Endothelial cell of umbilical vein (primary cell): Measurements from ENCODE around the gene FAM131C.

Experiments
- EZH2 ChIP-seq: IDR thresholded peaks from 2 replicates; pipeline ENCODE4 v1.6.1; 2012; ENCODE audit warnings: borderline replicate concordance, low read depth, mild to moderate bottlenecking, moderate library complexity, low read length, inconsistent platforms; ENCODE audit not compliant: severe bottlenecking
- FOS ChIP-seq: IDR thresholded peaks from 2 replicates; pipeline ENCODE4 v1.6.1; 2011; ENCODE audit warnings: mild to moderate bottlenecking, low read length, moderate library complexity, borderline replicate concordance; ENCODE audit not compliant: insufficient read depth
- GATA2 ChIP-seq: IDR thresholded peaks from 2 replicates; pipeline ENCODE4 v1.7.0; 2011; ENCODE audit warnings: low read depth, mild to moderate bottlenecking, moderate library complexity, mixed read lengths, low read length; ENCODE audit not compliant: insufficient read length, insufficient read depth
- MYC ChIP-seq: IDR thresholded peaks from one replicate; pipeline ENCODE4 v1.6.1; 2011; ENCODE audit warnings: mild to moderate bottlenecking, low read depth, low read length
- POLR2A ChIP-seq: IDR thresholded peaks from 2 replicates; pipeline ENCODE4 v1.6.1; 2012; ENCODE audit warnings: low read depth, mild to moderate bottlenecking, control low read depth, low read length
- POLR2AphosphoS5 ChIP-seq: IDR thresholded peaks from 2 replicates; pipeline ENCODE4 v1.6.1; 2012; ENCODE audit warnings: low read depth, mild to moderate bottlenecking, control low read depth, low read length, moderate library complexity; ENCODE audit not compliant: insufficient read depth
- TF ChIP-seq, protein P1 (sequence below), 2 donors: IDR thresholded peaks; 1 replicate in 1 of 2; 2 replicates in 1 of 2; pipeline ENCODE4 v1.5.1; 2011; ENCODE audit warnings: low read length in 2 of 2, mild to moderate bottlenecking in 2 of 2, moderate library complexity in 2 of 2, control low read depth in 1 of 2, inconsistent platforms in 1 of 2, low read depth in 1 of 2; ENCODE audit not compliant: insufficient read depth in 1 of 2; ENCODE audit errors: extremely low read depth in 1 of 2
- TF ChIP-seq, protein P2 (sequence below): IDR thresholded peaks from 2 replicates; pipeline ENCODE4 v1.6.1; 2011; ENCODE audit not compliant: insufficient read depth, insufficient read length

DNA sequence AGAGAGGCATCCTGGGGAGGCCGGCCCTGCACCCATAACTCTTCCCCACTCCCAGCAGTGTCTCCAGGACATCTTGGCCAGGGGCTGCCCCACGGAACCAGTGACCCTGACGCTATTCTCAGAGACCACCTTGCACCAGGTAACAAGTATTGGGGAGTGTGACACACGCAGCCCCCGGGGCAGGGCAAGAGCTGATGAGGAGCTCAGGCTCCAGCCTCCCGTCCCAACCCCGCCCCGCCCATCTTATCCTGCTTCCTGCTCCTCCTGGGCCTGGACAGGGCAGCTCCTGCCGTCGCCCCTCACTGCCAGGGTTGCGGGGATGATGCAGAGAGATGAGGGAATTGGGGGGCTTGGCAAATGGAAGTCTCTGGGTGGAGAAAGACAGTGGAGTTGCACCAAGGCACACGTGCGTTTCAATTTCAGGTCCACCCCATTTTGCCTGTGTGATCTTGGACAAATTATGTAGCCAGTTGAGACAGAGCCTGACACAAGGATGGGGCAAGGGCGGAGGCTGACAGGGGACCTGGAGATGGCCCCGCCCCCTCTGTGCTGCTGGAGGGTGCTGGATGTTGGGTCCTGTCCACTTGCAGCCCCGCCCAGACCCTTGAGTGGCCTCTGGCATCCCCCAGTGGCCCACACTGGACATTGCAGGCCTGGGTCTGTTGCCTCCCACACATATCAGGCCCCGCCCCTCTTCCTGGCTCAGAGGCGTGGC lies 40.9 kb downstream of the FAM131C start:
- TF ChIP-seq, protein P1, sequence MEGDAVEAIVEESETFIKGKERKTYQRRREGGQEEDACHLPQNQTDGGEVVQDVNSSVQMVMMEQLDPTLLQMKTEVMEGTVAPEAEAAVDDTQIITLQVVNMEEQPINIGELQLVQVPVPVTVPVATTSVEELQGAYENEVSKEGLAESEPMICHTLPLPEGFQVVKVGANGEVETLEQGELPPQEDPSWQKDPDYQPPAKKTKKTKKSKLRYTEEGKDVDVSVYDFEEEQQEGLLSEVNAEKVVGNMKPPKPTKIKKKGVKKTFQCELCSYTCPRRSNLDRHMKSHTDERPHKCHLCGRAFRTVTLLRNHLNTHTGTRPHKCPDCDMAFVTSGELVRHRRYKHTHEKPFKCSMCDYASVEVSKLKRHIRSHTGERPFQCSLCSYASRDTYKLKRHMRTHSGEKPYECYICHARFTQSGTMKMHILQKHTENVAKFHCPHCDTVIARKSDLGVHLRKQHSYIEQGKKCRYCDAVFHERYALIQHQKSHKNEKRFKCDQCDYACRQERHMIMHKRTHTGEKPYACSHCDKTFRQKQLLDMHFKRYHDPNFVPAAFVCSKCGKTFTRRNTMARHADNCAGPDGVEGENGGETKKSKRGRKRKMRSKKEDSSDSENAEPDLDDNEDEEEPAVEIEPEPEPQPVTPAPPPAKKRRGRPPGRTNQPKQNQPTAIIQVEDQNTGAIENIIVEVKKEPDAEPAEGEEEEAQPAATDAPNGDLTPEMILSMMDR (IDR thresholded peaks at IDR 0.05; ENCODE audit: extremely low read depth in 1 of 2, insufficient read depth in 1 of 2, low read depth in 1 of 2, low read length in 2 of 2): peak; percentile 86 to 94
- TF ChIP-seq POLR2AphosphoS5 (no peak), EZH2 (no peak), POLR2A (no peak), MYC (no peak), FOS (no peak), GATA2 (no peak)
- TF ChIP-seq, protein P2, sequence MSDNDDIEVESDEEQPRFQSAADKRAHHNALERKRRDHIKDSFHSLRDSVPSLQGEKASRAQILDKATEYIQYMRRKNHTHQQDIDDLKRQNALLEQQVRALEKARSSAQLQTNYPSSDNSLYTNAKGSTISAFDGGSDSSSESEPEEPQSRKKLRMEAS: no peak
